Stimulated activated naive CD8-positive, alpha-beta T cell treated with anti-CD3 and anti-CD28 coated beads, Interleukin-15, Interleukin-2, amounts not matched to agents 100 ng/mL and 50 ng/mL, for 24 hours (primary cell): ENCODE measurements around the gene ZNF557.
"Not testable (repeated sequence)": the region's sequence is repeated elsewhere in the genome, so short reads cannot be mapped to it uniquely, and the experiment has no call there.

Experiments used
- H3K27ac Mint-ChIP-seq: one replicate; pipeline ENCODE4 v1.8.0; 2021; ENCODE audit warnings: mild to moderate bottlenecking, mixed read lengths
- H3K27me3 Mint-ChIP-seq: one replicate; pipeline ENCODE4 v1.8.0; 2021; ENCODE audit warnings: mixed read lengths
- H3K36me3 Mint-ChIP-seq: one replicate; pipeline ENCODE4 v1.8.0; 2021; ENCODE audit warnings: low read depth, mixed read lengths
- H3K4me1 Mint-ChIP-seq: one replicate; pipeline ENCODE4 v1.8.0; 2021; ENCODE audit warnings: low read depth, mixed read lengths
- H3K4me3 Mint-ChIP-seq: one replicate; pipeline ENCODE4 v1.8.0; 2021; ENCODE audit warnings: mild to moderate bottlenecking, mixed read lengths
- H3K9me3 Mint-ChIP-seq: one replicate; pipeline ENCODE4 v1.8.0; 2021; ENCODE audit warnings: mixed read lengths

ZNF557 gene

GRCh38 chr19:7063764-7064418 lies 5.6 kb upstream of the ZNF557 start:
- H3K27ac Mint-ChIP-seq: no peak overlapping the region
- peaks cover 2% of the 10 kb centered on the region for H3K4me1 Mint-ChIP-seq
- H3K4me3 Mint-ChIP-seq: no peak overlapping the region
- no peaks in the 10 kb centered on the region for H3K36me3 Mint-ChIP-seq
- no peaks in the 10 kb centered on the region for H3K9me3 Mint-ChIP-seq
- no peaks in the 10 kb centered on the region for H3K27me3 Mint-ChIP-seq

- H3K36me3 Mint-ChIP-seq, H3K27ac Mint-ChIP-seq, H3K27me3 Mint-ChIP-seq, H3K9me3 Mint-ChIP-seq, H3K4me3 Mint-ChIP-seq: not testable (repeated sequence)
- peaks cover 22% of the 10 kb centered on the region for H3K4me1 Mint-ChIP-seq
Observed at GRCh38 chr19:7067122-7067521, 2.4 kb upstream of the ZNF557 start.

DNA sequence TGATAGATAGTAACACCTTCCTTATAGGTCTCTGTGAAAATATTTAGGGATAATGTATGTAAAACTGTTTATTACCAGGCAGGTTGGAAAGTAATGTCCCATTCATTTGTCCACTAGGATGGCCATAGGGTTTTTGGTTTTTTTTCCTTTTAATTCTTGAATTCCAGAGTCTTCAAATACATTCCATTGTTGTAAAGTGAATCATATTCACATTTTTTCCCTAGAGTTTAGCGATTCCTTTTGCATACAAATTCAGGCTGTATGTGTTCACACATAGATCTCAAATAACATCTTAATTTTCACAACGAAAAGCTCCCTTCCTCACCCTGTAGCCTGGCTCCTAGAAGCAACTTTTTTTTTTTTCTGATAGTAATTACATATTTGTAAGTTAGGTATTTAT lies 1.8 kb upstream of the ZNF557 start:
- H3K4me1 Mint-ChIP-seq: peaks cover 28% of the 10 kb centered on the region
- H3K27me3 Mint-ChIP-seq: no peaks in the 10 kb centered on the region
- H3K4me3 Mint-ChIP-seq: no peak overlapping the region
- no peak overlapping the region for H3K27ac Mint-ChIP-seq
- peaks cover 15% of the 10 kb centered on the region for H3K36me3 Mint-ChIP-seq
- no peaks in the 10 kb centered on the region for H3K9me3 Mint-ChIP-seq

DNA sequence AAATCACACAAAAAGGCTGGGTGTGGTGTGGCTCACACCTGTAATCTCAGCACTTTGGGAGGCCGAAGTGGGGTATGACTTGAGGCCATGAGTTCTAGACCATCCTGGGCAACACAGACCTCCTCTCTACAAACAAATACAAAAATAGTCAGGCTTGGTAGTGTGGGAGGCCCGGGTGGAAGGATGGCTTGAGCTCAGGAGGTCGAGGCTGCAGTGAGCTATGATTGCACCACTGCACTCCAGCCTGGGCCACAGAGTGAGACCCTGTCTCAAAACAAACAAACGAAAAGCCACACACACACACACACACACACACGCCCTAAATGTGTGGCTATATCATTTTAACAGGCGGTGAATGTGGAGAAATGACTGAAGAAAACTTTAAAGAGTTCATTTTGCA lies 904 bp upstream of the ZNF557 start:
- Mint-ChIP-seq H3K36me3 (peaks cover 21% of the 10 kb centered on the region), H3K4me3 (peak overlapping the region; percentile 95), H3K4me1 (peaks cover 28% of the 10 kb centered on the region), H3K27me3 (no peaks in the 10 kb centered on the region), H3K9me3 (no peaks in the 10 kb centered on the region), H3K27ac (peak overlapping the region; percentile 85)

DNA sequence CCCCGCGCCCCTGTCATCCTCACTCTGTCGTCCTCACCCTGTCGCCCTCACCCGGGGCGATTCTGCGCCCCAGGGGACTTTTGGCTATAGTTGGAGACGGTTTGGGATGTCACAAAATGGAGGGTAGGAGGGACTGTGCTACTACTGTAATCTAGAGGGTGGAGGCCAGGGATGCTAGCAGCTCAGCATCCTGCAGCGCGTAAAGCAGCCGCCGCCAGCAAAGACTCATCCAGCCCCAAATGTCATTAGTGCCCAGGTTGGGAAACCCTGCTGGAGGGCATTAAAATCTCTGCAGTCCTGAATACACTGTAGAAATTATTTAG lies 362 bp downstream of the ZNF557 start:
- peak overlapping the region; percentile 85 for H3K27ac Mint-ChIP-seq

DNA sequence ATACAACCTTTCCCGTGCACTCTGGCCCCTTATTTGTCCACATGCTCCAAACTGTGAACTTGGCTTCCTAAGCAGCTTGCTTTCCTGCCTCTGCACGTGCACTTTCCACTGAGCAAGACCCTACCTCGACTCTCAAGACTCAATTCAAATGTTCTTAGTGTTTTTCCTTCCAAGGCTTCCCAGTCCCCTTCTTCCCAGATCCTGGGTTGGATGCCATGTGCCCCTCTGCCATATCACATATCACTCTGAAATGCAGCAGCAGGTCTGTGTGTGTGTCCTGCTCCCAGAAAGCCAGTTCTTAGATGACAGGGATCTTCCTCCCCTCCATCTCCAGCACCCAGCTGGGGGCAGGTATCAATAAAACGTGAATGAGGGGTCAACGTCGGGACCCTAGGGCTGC lies 3.0 kb downstream of the ZNF557 start:
- Mint-ChIP-seq H3K27me3 (no peaks in the 10 kb centered on the region), H3K4me3 (peak overlapping the region; percentile 48), H3K27ac (no peak overlapping the region), H3K9me3 (peaks cover 2% of the 10 kb centered on the region), H3K4me1 (peaks cover 28% of the 10 kb centered on the region), H3K36me3 (peaks cover 59% of the 10 kb centered on the region)

More for the DNA sequence above, 362 bp downstream of the ZNF557 start:
- Mint-ChIP-seq H3K4me3 (peak overlapping the region; percentile 95), H3K4me1 (peaks cover 28% of the 10 kb centered on the region), H3K9me3 (no peaks in the 10 kb centered on the region), H3K36me3 (peaks cover 33% of the 10 kb centered on the region), H3K27me3 (no peaks in the 10 kb centered on the region)

DNA sequence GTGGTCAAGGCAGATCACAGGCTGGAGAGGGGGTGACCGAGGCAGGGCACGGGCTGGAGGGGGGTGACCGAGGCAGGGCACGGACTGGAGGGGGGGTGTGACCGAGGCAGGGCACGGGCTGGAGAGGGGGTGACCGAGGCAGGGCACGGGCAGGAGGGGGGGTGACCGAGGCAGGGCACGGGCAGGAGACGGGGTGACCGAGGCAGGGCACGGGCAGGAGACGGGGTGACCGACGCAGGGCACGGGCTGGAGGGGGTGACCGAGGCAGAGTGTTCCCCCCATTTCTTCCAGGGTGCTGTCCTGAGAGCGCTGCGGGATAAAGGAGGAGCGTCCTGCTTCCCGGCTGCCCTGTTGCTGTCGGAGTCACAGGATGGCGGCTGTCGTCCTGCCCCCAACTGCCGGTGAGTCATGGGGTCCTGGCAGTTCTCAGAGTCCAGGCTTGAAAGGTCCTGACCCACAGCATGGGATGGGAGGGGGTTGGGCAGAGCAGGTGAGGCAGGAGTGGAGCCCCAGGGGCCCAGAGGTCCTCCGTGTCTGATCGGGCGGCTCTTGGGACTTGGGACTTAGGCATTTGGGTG lies 5.3 kb downstream of the ZNF557 start:
- H3K27me3 Mint-ChIP-seq: no peaks in the 10 kb centered on the region
- H3K36me3 Mint-ChIP-seq: peaks cover 82% of the 10 kb centered on the region
- H3K9me3 Mint-ChIP-seq: peaks cover 16% of the 10 kb centered on the region
- peaks cover 23% of the 10 kb centered on the region for H3K4me1 Mint-ChIP-seq
- no peak overlapping the region for H3K27ac Mint-ChIP-seq
- H3K4me3 Mint-ChIP-seq: no peak overlapping the region

GRCh38 chr19:7076151-7076550 lies 6.6 kb downstream of the ZNF557 start:
- Mint-ChIP-seq H3K36me3 (peaks cover 91% of the 10 kb centered on the region), H3K9me3 (peaks cover 23% of the 10 kb centered on the region), H3K27me3 (no peaks in the 10 kb centered on the region), H3K4me3 (no peak overlapping the region), H3K27ac (no peak overlapping the region), H3K4me1 (peaks cover 10% of the 10 kb centered on the region)

- Mint-ChIP-seq H3K4me3 (no peak overlapping the region), H3K4me1 (no peaks in the 10 kb centered on the region), H3K27ac (no peak overlapping the region), H3K27me3 (no peaks in the 10 kb centered on the region), H3K9me3 (peaks cover 31% of the 10 kb centered on the region), H3K36me3 (peaks cover 97% of the 10 kb centered on the region)
Observed at GRCh38 chr19:7078008-7078407, 8.5 kb downstream of the ZNF557 start.

DNA sequence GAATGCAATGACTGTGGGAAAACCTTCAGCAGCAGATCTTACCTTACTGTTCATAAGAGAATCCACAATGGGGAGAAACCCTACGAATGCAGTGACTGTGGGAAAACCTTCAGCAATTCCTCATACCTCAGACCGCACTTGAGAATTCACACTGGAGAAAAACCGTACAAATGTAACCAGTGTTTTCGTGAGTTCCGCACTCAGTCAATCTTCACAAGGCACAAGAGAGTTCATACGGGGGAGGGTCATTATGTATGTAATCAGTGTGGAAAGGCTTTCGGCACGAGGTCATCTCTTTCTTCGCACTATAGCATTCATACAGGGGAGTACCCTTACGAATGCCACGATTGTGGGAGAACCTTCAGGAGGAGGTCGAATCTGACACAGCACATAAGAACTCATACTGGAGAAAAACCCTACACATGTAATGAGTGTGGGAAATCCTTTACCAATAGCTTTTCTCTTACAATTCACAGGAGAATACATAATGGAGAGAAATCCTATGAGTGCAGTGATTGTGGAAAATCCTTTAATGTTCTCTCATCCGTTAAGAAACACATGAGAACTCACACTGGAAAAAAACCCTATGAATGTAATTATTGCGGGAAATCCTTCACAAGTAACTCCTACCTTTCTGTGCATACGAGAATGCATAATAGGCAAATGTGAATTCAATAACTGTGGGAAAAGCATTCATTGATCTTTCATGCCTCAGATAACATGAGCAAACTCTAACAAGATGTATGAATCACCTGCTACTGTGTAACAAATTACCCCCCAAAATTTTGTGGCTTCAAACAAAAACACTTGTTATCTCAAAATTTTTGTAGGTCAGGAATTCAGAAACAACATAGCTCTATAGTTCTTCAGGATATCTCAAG lies 13.8 kb downstream of the ZNF557 start:
- Mint-ChIP-seq H3K9me3 (peaks cover 37% of the 10 kb centered on the region), H3K36me3 (peaks cover 85% of the 10 kb centered on the region), H3K27me3 (no peaks in the 10 kb centered on the region), H3K4me1 (no peaks in the 10 kb centered on the region), H3K27ac (no peak overlapping the region), H3K4me3 (no peak overlapping the region)

- H3K9me3 Mint-ChIP-seq: peaks cover 29% of the 10 kb centered on the region
- peaks cover 8% of the 10 kb centered on the region for H3K4me1 Mint-ChIP-seq
- no peak overlapping the region for H3K4me3 Mint-ChIP-seq
- peaks cover 54% of the 10 kb centered on the region for H3K36me3 Mint-ChIP-seq
- no peaks in the 10 kb centered on the region for H3K27me3 Mint-ChIP-seq
- H3K27ac Mint-ChIP-seq: no peak overlapping the region
Observed at GRCh38 chr19:7088999-7089398, 19.5 kb downstream of the ZNF557 start.

DNA sequence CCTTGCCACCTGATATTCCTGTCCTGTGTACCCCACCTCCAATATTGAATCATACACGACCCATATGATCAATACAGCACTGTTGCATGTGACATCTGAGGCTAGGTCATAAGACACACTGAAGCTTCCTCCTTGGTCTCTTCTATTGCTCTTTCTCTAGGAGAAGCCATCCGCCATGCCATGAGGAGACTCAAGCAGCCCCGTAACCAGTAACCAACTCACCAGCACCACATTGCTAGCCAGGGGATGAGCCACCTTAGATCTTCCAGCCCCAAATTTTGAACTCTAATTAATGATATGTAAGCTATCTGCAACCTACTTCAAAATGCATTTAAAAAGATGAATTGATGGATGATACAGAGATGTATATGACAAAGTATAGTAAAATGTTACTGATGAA lies 28.6 kb downstream of the ZNF557 start:
- H3K9me3 Mint-ChIP-seq: peaks cover 23% of the 10 kb centered on the region
- H3K27me3 Mint-ChIP-seq: no peaks in the 10 kb centered on the region
- peaks cover 24% of the 10 kb centered on the region for H3K4me1 Mint-ChIP-seq
- no peak overlapping the region for H3K27ac Mint-ChIP-seq
- peak overlapping the region; percentile 89 for H3K4me3 Mint-ChIP-seq
- peaks cover 21% of the 10 kb centered on the region for H3K36me3 Mint-ChIP-seq

DNA sequence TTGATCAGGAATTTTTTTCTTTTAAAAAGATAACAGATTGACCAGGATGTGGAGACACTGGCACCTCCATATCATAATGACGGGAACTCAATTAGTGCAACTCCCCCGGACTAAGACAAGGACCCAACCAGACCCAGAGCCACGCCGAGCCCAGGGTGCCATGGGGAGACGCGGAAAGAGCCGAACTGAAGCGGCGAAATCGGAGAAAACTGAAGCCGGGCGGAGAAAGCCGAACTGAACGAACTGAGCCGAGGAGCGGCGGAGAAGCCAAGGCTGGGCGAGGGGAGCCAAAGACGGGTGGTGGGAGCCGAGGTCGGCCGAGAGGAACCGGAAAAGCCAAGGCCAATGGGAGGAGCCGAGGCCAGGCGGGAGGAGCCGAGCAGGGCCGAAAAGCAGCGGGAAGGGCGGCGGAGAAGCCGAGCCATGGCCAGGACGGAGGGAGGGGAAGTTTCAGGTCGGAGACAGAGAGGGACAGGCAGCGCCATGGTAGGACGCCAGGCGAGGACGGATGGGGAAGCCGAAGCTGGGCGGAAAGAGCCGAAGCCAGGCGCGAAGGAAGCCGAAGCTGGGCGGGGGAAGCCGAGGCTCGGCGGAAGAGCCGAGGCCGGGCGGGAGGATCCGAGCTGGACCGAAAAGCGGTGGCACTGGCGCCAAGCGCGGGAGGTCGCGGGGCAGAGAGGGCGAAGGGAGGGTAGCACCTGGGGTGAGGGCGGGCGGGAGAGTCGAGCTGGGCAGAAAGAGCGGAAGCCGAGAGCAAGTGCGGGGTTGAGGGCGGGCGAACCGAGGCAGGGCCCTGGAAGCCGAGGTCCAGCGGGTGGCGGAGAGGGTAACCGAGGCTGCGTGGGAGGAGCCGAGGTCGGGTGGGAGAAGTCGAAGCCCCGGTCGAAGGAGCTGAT lies 29.4 kb downstream of the ZNF557 start:
- peaks cover 24% of the 10 kb centered on the region for H3K4me1 Mint-ChIP-seq
- H3K27me3 Mint-ChIP-seq: no peaks in the 10 kb centered on the region
- peak overlapping the region; percentile 94 for H3K27ac Mint-ChIP-seq
- peak overlapping the region; percentile 89 for H3K4me3 Mint-ChIP-seq
- H3K36me3 Mint-ChIP-seq: peaks cover 17% of the 10 kb centered on the region
- peaks cover 23% of the 10 kb centered on the region for H3K9me3 Mint-ChIP-seq

DNA sequence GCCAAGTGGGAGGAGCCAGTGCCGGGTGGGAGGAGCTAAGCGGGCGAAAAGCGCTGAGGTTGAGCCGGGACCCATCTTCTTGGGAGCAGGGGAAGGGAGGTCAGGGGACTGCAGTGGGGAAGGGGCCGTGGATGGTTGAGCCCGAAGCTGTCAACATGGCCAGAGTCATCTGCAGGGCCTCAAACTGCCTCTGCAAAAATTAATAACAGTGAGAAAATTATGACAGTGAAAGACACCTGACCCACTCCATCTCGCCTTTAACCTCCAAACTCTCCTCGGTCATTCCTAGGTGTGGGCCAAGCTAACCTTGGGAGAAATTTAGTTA lies 30.1 kb downstream of the ZNF557 start:
- Mint-ChIP-seq H3K4me3 (peak overlapping the region; percentile 89), H3K36me3 (peaks cover 17% of the 10 kb centered on the region), H3K27ac (peak overlapping the region; percentile 94)

More for the DNA sequence above, 30.1 kb downstream of the ZNF557 start:
- peaks cover 24% of the 10 kb centered on the region for H3K4me1 Mint-ChIP-seq
- no peaks in the 10 kb centered on the region for H3K27me3 Mint-ChIP-seq
- peaks cover 23% of the 10 kb centered on the region for H3K9me3 Mint-ChIP-seq
